Measurements from ENCODE around the gene ATP1A3.
"Not testable (repeated sequence)": the region's sequence is repeated elsewhere in the genome, so short reads cannot be mapped to it uniquely, and the experiment has no call there.

The ATP1A3 gene

DNA sequence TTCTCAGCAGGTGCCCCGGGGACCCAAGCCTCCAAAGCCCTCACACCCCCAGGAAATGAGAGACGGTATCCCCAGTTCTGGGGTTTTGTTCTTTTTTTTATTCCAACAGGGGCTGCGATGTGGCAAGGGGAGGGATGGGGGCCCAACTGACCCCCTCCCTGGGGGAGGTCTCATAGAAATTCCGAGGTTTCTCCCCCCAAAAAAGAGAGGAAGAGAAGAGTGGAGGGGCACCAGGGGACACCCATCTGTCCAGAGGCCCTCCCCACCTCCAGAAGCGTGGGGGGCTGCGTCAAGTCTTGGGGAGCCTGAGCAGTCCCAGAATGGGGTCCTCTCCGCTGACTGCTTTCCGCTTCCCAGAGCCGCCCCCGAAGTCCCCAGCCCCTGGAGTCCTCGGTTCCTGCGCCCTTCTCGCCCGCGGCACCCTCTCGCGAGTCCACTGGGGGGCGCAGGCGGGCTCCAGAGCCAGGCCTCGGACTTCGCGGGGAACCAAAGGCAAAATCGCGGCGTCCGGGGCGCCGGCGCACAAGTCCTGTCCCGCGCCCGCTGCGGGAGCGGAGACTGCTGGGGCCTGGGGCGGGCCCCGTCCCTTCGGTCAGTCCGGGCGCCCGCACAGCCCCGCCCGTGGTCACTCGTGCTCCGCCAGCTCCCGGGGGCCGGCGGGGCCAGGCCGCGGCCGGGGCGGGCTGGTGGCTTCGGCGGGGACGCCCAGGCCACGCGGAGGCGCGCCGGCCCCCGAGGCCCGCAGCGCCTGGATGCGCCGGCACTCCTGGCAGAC is 4.4 kb upstream of the ATP1A3 start:
- ATAC-seq (ENCODE audit: low read depth) = no peak
- peaks cover 36% of the 10 kb centered on the region for H3K4me1 Mint-ChIP-seq

GRCh38 chr19:41997851-41998229 is 3.8 kb upstream of the ATP1A3 start:
- ATAC-seq (ENCODE audit: low read depth) (no peak), DNase-seq (ENCODE audit: low spot score in 2 of 2) (no peak)
- peak overlapping the region; percentile 22 for H3K4me3 Mint-ChIP-seq

More for the DNA sequence above, 4.4 kb upstream of the ATP1A3 start:
- no peak overlapping the region for H3K27ac Mint-ChIP-seq
- H3K9me3 Mint-ChIP-seq = peaks cover 1% of the 10 kb centered on the region
- H3K4me3 Mint-ChIP-seq = no peak overlapping the region
- peaks cover 54% of the 10 kb centered on the region for H3K27me3 Mint-ChIP-seq
- peaks cover 5% of the 10 kb centered on the region for H3K36me3 Mint-ChIP-seq
- DNase-seq (ENCODE audit: low spot score in 2 of 2) = peak; percentile 38 to 55

GRCh38 chr19:41997121-41997850 is 3.3 kb upstream of the ATP1A3 start:
- Mint-ChIP-seq H3K27me3 (peaks cover 56% of the 10 kb centered on the region), H3K4me1 (peaks cover 42% of the 10 kb centered on the region), H3K9me3 (peaks cover 1% of the 10 kb centered on the region), H3K36me3 (peaks cover 5% of the 10 kb centered on the region), H3K4me3 (peak overlapping the region; percentile 22), H3K27ac (no peak overlapping the region)
- DNase-seq (ENCODE audit: low spot score in 2 of 2) (peak; percentile 45 to 60), ATAC-seq (ENCODE audit: low read depth) (peak; percentile 21)

More at GRCh38 chr19:41997851-41998229, 3.8 kb upstream of the ATP1A3 start:
- peaks cover 1% of the 10 kb centered on the region for H3K9me3 Mint-ChIP-seq
- peaks cover 38% of the 10 kb centered on the region for H3K4me1 Mint-ChIP-seq
- peaks cover 5% of the 10 kb centered on the region for H3K36me3 Mint-ChIP-seq
- H3K27ac Mint-ChIP-seq = no peak overlapping the region
- peaks cover 54% of the 10 kb centered on the region for H3K27me3 Mint-ChIP-seq

DNA sequence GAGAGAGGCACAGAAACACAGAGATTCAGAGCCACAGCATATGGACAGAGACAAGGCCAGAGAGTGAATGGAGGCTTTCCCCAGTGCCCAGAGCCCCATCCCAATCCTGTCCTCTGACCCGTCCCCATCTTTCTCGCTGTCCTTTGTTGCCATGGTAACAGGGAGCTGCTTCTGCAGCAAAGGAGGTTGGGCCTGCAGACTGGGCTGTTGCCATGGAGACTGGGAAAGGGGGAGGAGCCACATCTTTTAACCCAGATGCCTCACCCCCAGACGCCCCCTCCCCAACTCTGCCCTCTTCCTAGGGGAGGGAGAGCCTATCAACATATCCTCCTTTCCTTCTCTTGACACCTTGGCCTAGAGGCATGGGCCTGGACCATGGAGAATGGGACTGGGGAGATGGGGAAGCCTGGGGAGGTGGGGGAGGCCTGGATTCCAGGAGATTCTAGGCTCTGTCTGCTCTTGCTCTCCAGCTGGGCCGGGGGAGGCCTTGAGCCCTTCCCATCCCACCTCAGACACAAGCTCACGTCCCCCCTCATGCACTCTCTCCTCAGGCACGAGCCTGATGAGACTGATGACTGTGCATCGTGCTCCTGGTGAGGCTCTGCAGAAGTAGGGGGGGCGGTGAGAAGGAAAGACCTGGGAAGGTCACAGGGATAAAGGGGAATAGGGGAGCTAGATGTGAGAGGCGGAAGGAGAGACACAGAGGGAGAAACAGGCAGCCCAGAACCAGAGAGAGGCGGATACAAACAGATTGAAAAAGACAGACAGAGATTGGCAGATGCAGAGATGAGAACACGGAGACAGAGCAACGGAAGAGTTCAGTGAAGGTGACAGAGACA is 2.1 kb upstream of the ATP1A3 start:
- peaks cover 5% of the 10 kb centered on the region for H3K36me3 Mint-ChIP-seq
- H3K9me3 Mint-ChIP-seq = peaks cover 1% of the 10 kb centered on the region
- no peak overlapping the region for H3K27ac Mint-ChIP-seq
- H3K4me1 Mint-ChIP-seq = peaks cover 42% of the 10 kb centered on the region
- no peak for ATAC-seq (ENCODE audit: low read depth)
- H3K4me3 Mint-ChIP-seq = peak overlapping the region; percentile 2
- peaks cover 51% of the 10 kb centered on the region for H3K27me3 Mint-ChIP-seq
- no peak for DNase-seq (ENCODE audit: low spot score in 2 of 2)

DNA sequence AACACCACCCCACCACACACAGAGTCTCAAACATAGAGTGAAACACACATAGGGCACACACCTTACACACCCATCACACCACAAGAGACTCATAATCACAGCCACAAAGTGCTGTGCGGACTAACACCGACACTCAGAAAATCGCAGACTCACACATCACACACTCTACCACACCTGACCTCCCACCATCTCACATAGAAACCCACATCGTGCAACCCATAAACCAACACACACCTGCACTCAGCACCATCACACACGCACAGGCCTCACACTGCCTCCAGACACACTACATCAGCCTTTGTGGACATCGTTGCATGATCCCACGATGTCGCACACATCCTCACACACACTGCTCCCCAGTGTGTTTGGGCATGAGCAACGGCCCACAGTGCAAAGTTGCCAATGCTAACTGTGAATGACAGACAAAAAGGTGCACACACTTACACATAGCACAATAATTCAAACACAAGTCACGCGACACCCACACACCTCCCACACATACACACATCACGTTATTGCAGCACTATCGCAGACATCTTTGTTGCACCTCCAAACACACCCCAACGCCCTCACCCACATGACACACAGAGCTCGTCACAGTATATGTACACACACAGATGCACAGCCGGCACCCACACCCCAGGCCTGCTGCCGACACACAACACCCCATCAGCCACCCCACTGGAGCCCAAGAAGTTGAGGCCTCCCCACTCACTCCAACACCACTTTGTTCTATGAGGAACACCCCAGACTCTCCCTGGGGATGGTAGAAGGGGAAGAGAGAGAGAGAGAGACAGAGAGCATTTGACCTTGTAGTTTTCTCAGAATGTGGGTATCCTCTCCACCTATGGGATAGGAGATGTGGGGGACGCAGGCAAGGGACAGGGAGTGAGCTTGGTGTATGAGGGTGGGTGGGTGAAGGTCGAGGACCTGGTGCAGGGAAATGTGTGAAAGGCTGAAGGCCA is 1.2 kb upstream of the ATP1A3 start:
- ATAC-seq (ENCODE audit: low read depth) = no peak
- Mint-ChIP-seq H3K4me3 (peak overlapping the region; percentile 39), H3K4me1 (peaks cover 42% of the 10 kb centered on the region), H3K27ac (no peak overlapping the region), H3K36me3 (peaks cover 5% of the 10 kb centered on the region), H3K27me3 (peaks cover 50% of the 10 kb centered on the region), H3K9me3 (peaks cover 1% of the 10 kb centered on the region)
- no peak for DNase-seq (ENCODE audit: low spot score in 2 of 2)

GRCh38 chr19:41994521-41994971 is 516 bp upstream of the ATP1A3 start:
- no peak for ATAC-seq (ENCODE audit: low read depth)
- Mint-ChIP-seq H3K27me3 (peaks cover 43% of the 10 kb centered on the region), H3K4me3 (peak overlapping the region; percentile 39), H3K36me3 (peaks cover 5% of the 10 kb centered on the region), H3K4me1 (peaks cover 41% of the 10 kb centered on the region), H3K9me3 (peaks cover 1% of the 10 kb centered on the region), H3K27ac (no peak overlapping the region)
- DNase-seq (ENCODE audit: low spot score in 2 of 2) = no peak

DNA sequence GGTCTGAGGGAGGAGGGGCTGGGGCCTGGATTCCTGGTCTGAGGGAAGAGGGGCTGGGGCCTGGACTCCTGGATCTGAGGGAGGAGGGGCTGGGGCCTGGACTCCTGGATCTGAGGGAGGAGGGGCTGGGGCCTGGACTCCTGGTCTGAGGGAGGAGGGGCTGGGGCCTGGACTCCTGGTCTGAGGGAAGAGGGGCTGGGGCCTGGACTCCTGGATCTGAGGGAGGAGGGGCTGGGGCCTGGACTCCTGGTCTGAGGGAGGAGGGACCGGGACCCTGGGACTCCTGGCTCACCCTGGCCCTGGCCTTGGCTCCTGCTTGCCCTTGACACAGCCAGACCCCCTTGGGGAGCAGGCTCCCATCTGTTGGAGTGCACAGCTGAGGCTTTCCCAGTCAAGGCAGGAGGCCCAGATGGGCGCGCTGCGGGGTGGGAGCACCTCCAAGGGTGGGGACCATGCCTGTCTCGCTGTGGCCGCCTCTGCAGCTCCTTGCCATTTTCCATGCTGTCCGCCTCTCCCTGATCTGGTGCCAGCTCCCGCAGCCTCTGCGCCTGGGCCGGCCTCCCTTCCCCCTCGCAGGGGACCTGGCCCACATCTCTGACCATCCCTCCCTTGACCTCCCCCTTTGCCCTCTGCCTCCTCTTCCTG is 2.0 kb downstream of the ATP1A3 start:
- not testable (repeated sequence) for H3K27ac Mint-ChIP-seq; H3K36me3 Mint-ChIP-seq; DNase-seq (ENCODE audit: low spot score in 2 of 2); ATAC-seq (ENCODE audit: low read depth); H3K9me3 Mint-ChIP-seq; H3K4me3 Mint-ChIP-seq
- Mint-ChIP-seq H3K27me3 (peaks cover 32% of the 10 kb centered on the region), H3K4me1 (peaks cover 29% of the 10 kb centered on the region)

GRCh38 chr19:41991025-41991424 is 3.0 kb downstream of the ATP1A3 start:
- Mint-ChIP-seq H3K27me3 (peaks cover 24% of the 10 kb centered on the region), H3K9me3 (no peaks in the 10 kb centered on the region), H3K4me3 (peak overlapping the region; percentile 32), H3K4me1 (peaks cover 21% of the 10 kb centered on the region), H3K36me3 (no peaks in the 10 kb centered on the region), H3K27ac (no peak overlapping the region)
- no peak for ATAC-seq (ENCODE audit: low read depth)
- no peak for DNase-seq (ENCODE audit: low spot score in 2 of 2)

GRCh38 chr19:41990615-41991014 is 3.4 kb downstream of the ATP1A3 start:
- no peaks in the 10 kb centered on the region for H3K9me3 Mint-ChIP-seq
- H3K4me3 Mint-ChIP-seq = no peak overlapping the region
- ATAC-seq (ENCODE audit: low read depth) (no peak), DNase-seq (ENCODE audit: low spot score in 2 of 2) (no peak)
- no peak overlapping the region for H3K27ac Mint-ChIP-seq
- peaks cover 21% of the 10 kb centered on the region for H3K27me3 Mint-ChIP-seq
- H3K36me3 Mint-ChIP-seq = no peaks in the 10 kb centered on the region
- peaks cover 20% of the 10 kb centered on the region for H3K4me1 Mint-ChIP-seq

DNA sequence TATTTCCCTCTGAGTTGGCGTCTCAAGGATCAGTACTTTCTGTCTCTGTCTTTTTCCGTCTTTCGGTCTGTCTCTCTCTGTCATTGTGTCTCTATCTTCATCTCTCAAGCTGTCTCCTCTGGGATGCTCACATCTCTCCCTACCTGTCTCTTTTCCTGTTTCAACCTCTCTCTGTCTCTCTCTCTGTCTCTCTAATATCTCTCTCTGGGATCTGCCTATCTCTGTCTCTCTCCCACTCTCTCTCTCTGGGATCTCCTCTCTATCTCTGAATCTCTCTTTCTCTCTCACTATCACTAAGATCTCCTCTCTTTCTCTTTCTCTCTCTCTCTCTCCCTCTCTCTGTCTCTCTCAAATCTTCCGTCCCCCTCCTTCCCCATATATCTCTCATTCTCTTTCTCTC is 4.0 kb downstream of the ATP1A3 start:
- Mint-ChIP-seq H3K27ac (no peak overlapping the region), H3K36me3 (no peaks in the 10 kb centered on the region), H3K4me1 (peaks cover 14% of the 10 kb centered on the region), H3K9me3 (no peaks in the 10 kb centered on the region), H3K27me3 (peaks cover 15% of the 10 kb centered on the region), H3K4me3 (no peak overlapping the region)
- no peak for DNase-seq (ENCODE audit: low spot score in 2 of 2)
- no peak for ATAC-seq (ENCODE audit: low read depth)

- Mint-ChIP-seq H3K4me3 (no peak overlapping the region), H3K4me1 (peaks cover 8% of the 10 kb centered on the region), H3K27ac (no peak overlapping the region), H3K9me3 (no peaks in the 10 kb centered on the region), H3K36me3 (no peaks in the 10 kb centered on the region), H3K27me3 (peaks cover 10% of the 10 kb centered on the region)
- no peak for DNase-seq (ENCODE audit: low spot score in 2 of 2)
- ATAC-seq (ENCODE audit: low read depth) = no peak
These were observed 5.1 kb downstream of the ATP1A3 start for GRCh38 chr19:41988947-41989346.

- no peaks in the 10 kb centered on the region for H3K36me3 Mint-ChIP-seq
- no peak overlapping the region for H3K27ac Mint-ChIP-seq
These were observed 6.7 kb downstream of the ATP1A3 start for GRCh38 chr19:41987141-41987860.

More at GRCh38 chr19:41987141-41987860, 6.7 kb downstream of the ATP1A3 start:
- no peak overlapping the region for H3K4me3 Mint-ChIP-seq
- H3K27me3 Mint-ChIP-seq = peaks cover 1% of the 10 kb centered on the region
- H3K4me1 Mint-ChIP-seq = no peaks in the 10 kb centered on the region
- DNase-seq (ENCODE audit: low spot score in 2 of 2) = no peak
- H3K9me3 Mint-ChIP-seq = no peaks in the 10 kb centered on the region
- ATAC-seq (ENCODE audit: low read depth) = no peak

Measured in memory B cell (primary cell).